ENCODE measurements around the gene LRCH1. TPM values are rescaled to one million over a fixed set of nuclear protein-coding genes. Genes with fewer than 3 reads are reported as not detected.

LRCH1 gene
- total RNA-seq, 1 experiment from 2014 or later: 3.2 TPM

DNA sequence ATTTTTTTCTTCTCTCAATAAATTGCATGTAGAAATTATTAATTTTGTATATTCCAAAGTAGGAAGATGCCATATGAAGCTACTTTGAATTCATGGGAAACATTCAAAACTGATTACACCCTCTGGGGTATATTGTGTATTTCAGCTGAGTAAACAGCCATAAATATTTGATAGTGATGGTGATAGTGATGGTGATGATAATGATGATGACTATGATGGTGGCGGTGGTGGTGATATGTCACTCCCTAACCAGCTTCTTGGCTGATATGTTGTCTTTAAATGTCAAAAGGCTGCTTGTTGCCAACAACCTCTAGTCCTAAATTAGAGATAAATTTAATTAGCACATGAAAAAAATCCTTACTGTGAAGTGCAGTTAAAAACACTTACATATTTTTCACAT, 102.0 kb downstream of the LRCH1 start:
- Histone ChIP-seq H3K36me3 (replicated peaks; ENCODE audit: control insufficient read depth, insufficient read depth, low read length) (no peaks in the 10 kb centered on the region), H3K27me3 (ENCODE audit: control insufficient read depth, insufficient read depth, low read length) (no peaks in the 10 kb centered on the region), H3K4me3 (ENCODE audit: insufficient read depth, low read depth, low read length) (no peak overlapping the region)
- DNase-seq: no peak

DNA sequence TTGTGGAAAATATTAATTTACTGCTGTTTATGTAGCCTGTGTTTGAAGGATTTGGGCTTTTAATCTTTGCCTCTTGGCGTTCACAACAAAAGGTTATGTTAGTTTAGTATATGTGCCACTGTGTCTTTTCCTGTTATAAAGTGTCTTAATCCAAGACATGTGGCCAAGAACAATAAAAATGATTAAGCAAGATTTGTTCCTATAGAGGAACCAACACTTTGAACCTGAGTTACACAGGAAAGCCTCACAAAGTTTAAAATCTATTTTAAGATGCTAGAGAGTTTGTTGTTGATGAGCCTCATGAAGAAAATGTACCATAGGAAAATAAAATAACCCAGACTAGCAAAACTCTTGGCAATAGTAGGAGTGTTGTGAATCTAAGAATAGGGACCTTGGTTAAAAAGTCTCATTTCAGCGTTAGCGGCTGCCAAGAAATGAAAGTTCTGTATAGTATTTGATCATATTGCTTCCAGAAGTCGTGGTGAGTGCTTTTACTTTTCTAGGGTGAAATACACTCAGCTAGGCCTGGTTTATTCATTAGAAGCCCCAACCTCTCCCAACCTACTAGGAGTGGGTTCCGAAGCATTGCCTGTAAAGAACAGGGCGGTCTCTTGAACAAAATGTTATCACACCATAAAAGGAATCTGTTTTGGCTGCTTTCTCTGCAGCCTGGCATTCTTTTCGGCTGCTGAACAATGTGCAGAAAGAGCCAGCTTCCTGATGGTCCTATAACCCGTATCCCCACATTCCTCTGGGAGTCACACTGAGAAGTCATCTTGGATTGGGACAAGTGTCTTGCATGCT, 102.6 kb downstream of the LRCH1 start:
- H3K36me3 ChIP-seq (replicated peaks; ENCODE audit: control insufficient read depth, insufficient read depth, low read length): no peaks in the 10 kb centered on the region
- H3K27me3 ChIP-seq (ENCODE audit: control insufficient read depth, insufficient read depth, low read length): no peaks in the 10 kb centered on the region
- no peak for DNase-seq
- H3K4me3 ChIP-seq (ENCODE audit: insufficient read depth, low read depth, low read length): no peak overlapping the region

DNA sequence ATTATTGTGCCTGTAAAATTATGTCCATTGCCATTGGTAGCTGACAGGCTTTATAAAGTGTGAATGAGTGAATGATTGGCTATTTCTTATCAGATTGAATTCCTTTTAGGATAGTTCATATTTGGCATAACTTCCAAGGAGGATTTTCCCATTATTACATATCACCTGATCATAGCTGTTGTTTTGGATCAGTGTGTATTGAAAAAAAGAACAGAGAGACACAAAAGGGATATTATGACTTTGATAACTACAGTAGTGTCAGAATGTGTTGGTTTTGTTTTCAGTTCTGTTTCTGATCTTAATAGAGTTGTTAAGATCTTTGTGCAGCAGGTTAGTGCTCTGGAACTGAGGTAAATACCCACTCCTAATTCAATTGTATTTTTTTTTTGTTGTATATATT, 103.8 kb downstream of the LRCH1 start:
- Histone ChIP-seq H3K27me3 (ENCODE audit: control insufficient read depth, insufficient read depth, low read length) (no peaks in the 10 kb centered on the region), H3K4me3 (ENCODE audit: insufficient read depth, low read depth, low read length) (no peak overlapping the region), H3K36me3 (replicated peaks; ENCODE audit: control insufficient read depth, insufficient read depth, low read length) (no peaks in the 10 kb centered on the region)
- no peak for DNase-seq

DNA sequence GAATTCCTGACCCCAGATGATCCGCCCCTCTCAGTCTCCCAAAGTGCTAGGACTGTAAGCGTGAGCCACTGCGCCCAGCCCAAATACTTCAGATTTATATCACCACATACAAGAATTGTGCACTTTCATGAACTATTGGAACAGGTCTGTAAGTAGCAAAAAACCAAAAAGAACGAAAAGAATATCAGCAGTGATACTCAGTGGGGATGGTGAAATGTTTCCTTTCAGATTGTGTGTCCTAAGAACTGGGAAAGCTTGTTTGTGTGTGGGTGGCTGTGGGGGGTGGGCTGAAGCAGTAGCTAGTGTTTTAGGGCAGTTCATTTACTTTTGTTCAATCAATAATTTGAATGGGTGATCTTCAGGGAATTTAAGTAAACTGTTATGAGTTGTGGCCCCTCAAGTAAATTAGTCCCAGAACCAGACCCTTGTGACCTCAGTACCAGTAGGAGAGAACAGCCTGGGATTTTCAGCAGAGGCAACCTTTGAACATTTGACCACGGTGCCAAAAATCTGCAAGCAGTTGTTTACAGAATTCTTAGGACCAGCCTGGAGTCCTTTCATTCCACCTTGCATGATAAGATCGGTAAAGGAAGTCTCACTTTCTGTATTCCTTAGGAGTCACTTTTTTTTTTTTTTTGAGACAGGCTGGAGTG, 106.6 kb downstream of the LRCH1 start:
- Histone ChIP-seq H3K36me3 (replicated peaks; ENCODE audit: control insufficient read depth, insufficient read depth, low read length) (no peaks in the 10 kb centered on the region), H3K27me3 (ENCODE audit: control insufficient read depth, insufficient read depth, low read length) (no peaks in the 10 kb centered on the region), H3K4me3 (ENCODE audit: insufficient read depth, low read depth, low read length) (no peak overlapping the region)
- no peak for DNase-seq

DNA sequence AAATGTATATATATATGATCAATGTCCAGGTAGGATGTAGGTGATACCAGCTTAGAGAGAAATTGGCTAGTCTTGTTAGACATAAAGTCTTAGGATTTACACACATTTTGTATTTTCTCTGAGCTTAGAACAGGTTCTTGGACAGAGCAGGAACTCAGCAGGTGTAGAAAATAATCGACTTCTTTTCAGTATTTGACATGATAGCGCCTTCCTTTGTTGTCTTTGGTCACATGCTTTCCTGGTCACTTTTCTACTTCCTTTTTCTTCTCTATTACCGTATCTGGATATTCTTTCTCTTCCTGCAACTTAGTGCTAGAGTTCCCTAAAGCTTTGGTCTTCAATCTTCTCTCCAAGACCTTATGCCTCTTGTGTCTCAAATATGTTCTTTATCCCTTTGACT, 107.4 kb downstream of the LRCH1 start:
- H3K27me3 ChIP-seq (ENCODE audit: control insufficient read depth, insufficient read depth, low read length): no peaks in the 10 kb centered on the region
- H3K36me3 ChIP-seq (replicated peaks; ENCODE audit: control insufficient read depth, insufficient read depth, low read length): no peaks in the 10 kb centered on the region
- no peak for DNase-seq
- no peak overlapping the region for H3K4me3 ChIP-seq (ENCODE audit: insufficient read depth, low read depth, low read length)

DNA sequence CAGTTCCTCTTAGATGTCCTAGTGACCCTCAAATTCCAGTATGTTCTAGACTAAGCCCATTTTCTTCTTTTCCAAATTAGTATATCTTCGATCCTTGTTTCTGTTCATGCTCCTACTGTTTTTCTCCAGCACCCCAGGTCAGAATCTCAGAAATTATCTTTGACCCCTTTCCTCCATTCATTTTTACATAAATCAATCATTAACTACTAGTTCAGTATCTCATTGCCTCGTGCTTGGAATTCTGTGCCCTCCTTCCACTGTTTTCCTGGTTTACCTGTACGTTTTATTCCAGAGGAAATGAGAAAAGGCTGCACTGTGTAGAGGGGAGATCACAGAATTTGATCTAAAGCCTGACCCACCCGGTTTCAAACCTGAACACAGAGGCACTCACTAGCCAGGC, 107.9 kb downstream of the LRCH1 start:
- Histone ChIP-seq H3K4me3 (ENCODE audit: insufficient read depth, low read depth, low read length) (no peak overlapping the region), H3K36me3 (replicated peaks; ENCODE audit: control insufficient read depth, insufficient read depth, low read length) (no peaks in the 10 kb centered on the region), H3K27me3 (ENCODE audit: control insufficient read depth, insufficient read depth, low read length) (no peaks in the 10 kb centered on the region)
- DNase-seq: no peak

DNA sequence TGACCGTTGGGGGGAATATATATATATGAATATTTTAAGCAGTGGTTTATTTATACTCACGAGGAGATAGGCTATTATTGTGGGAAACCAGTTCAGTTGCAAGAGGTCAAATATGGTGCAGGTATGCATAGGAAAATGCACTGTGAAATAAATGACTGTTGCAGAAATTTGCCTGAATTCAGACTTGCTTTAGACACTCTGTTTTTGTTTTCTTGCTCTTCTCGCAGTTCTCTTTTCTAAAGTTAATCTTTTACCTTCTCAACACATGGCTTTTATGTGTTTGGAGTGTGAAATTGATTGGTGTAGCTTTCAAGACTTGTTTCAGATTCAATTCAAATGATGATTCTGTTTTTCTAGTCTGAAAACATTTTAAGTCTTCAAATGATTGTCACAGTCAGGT, 109.7 kb downstream of the LRCH1 start:
- no peaks in the 10 kb centered on the region for H3K27me3 ChIP-seq (ENCODE audit: control insufficient read depth, insufficient read depth, low read length)
- no peak overlapping the region for H3K4me3 ChIP-seq (ENCODE audit: insufficient read depth, low read depth, low read length)
- no peak for DNase-seq

DNA sequence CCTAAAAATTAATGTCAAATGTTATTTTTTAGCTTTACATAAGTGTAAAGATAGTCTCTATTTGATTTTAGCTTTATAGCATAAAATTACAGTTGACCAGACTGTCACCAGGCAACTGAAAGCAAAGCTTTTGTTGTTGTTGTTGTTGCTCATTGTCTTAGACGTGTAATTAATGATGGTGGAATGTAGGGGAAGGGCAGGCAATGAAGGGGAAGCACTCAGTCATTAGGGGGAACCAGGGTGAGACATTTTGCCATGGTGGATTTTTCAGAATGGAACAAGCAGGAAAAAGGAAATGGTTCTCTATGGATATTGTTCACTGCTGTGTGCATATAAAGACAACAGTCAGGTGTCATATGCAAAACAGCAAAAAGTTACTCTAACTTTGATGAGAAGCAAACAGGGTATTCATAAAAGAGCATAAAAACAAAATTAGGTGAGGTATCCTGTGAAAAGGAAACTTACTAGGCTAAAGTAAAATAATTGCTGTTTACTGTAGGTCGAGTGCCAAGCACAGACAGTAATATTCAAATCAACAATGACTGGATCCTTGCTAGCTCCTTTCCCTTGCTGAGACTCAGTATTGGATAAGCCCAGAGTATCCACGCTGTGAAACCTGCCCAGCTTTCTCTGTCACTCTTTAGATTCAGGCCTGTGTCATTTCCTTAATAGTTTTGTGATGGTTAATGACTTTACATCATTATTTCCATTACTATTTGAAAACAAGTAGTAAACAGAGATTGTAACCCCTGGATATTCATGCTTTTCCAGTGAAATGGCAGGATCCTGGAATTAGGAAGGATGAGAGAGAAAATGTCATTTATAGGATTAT, 110.5 kb downstream of the LRCH1 start:
- H3K4me3 ChIP-seq (ENCODE audit: insufficient read depth, low read depth, low read length): no peak overlapping the region

More for the DNA sequence above, 109.7 kb downstream of the LRCH1 start:
- H3K36me3 ChIP-seq (replicated peaks; ENCODE audit: control insufficient read depth, insufficient read depth, low read length): no peaks in the 10 kb centered on the region

DNA sequence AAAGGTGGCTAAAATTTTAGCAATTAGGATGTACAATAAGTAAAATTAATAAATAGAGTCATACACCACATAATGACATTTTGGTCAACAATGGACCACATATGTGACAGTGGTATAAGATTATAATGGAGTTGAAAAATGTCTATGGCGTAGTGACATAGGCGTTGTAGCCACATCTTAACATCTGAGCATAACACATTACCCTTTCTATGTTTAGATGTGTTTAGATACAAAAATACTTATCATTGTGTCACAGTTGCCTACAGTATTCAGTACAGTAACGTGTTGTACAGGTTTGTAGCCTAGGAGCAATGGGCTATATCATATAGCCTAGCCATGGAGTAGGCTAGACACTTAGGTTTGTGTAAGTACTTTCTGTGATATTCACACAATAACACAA, 111.2 kb downstream of the LRCH1 start:
- DNase-seq: no peak
- no peaks in the 10 kb centered on the region for H3K27me3 ChIP-seq (ENCODE audit: control insufficient read depth, insufficient read depth, low read length)
- H3K36me3 ChIP-seq (replicated peaks; ENCODE audit: control insufficient read depth, insufficient read depth, low read length): no peaks in the 10 kb centered on the region
- no peak overlapping the region for H3K4me3 ChIP-seq (ENCODE audit: insufficient read depth, low read depth, low read length)

More for the DNA sequence above, 110.5 kb downstream of the LRCH1 start:
- DNase-seq: no peak
- Histone ChIP-seq H3K27me3 (ENCODE audit: control insufficient read depth, insufficient read depth, low read length) (no peaks in the 10 kb centered on the region), H3K36me3 (replicated peaks; ENCODE audit: control insufficient read depth, insufficient read depth, low read length) (no peaks in the 10 kb centered on the region)

DNA sequence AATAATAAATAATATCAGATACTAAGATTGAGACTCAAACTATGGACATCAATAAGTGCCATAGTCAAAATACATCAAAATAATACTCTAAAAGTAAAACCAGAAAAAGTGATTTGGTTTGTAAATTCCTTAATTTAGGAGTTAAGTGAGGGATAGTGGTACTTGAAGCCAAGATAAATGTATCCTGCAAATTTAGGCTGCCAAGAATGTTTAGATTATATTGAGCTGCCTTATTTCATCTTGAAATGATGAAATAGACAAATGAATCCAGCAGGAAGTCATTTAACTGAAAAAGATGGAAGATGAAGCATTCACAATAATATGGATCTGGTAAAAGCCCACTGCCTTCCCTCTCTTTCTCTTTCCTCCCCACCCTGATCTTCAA, 112.3 kb downstream of the LRCH1 start:
- Histone ChIP-seq H3K4me3 (ENCODE audit: insufficient read depth, low read depth, low read length) (no peak overlapping the region), H3K36me3 (replicated peaks; ENCODE audit: control insufficient read depth, insufficient read depth, low read length) (no peaks in the 10 kb centered on the region), H3K27me3 (ENCODE audit: control insufficient read depth, insufficient read depth, low read length) (no peaks in the 10 kb centered on the region)
- DNase-seq: no peak

DNA sequence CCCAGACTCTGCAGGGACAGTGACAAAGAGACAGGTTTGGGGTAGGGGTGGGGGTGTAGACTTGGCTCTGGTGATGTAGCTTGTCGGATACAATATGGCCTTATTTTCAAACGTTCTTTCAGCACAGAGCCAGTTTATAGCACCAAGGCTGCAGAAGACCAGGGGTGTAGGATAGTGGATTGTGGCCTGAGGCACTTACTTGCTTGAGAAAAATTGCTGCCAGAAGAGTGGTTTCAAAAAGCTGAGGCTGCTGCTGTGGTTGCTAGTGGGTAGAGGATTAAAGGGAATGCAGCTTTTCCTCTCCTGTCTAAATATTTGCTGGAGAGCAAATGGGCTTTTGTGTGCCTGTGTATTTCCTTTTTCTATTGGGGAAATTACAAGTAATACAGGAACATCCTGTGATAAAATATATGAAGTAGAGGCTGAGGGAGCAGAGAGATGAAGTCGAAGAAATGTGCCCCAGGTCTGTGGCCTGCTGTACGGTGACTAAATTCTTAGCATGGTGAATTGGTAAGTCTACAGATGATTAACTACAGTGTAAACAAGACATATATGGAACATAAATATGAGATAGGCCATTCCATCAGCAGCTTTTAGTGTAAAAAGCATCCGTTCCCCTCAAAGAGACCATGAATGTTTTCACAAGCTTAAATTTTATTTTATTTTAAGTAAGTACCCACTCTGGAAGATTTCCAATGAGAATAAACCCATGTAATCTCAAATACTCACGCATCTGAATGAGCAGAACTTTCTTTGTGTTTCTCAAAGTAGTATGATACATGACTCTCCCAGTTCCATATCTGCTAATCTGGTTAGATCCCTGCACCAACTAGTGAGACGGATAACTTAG, 112.9 kb downstream of the LRCH1 start:
- Histone ChIP-seq H3K4me3 (ENCODE audit: insufficient read depth, low read depth, low read length) (no peak overlapping the region), H3K27me3 (ENCODE audit: control insufficient read depth, insufficient read depth, low read length) (no peaks in the 10 kb centered on the region), H3K36me3 (replicated peaks; ENCODE audit: control insufficient read depth, insufficient read depth, low read length) (no peaks in the 10 kb centered on the region)
- DNase-seq: no peak

DNA sequence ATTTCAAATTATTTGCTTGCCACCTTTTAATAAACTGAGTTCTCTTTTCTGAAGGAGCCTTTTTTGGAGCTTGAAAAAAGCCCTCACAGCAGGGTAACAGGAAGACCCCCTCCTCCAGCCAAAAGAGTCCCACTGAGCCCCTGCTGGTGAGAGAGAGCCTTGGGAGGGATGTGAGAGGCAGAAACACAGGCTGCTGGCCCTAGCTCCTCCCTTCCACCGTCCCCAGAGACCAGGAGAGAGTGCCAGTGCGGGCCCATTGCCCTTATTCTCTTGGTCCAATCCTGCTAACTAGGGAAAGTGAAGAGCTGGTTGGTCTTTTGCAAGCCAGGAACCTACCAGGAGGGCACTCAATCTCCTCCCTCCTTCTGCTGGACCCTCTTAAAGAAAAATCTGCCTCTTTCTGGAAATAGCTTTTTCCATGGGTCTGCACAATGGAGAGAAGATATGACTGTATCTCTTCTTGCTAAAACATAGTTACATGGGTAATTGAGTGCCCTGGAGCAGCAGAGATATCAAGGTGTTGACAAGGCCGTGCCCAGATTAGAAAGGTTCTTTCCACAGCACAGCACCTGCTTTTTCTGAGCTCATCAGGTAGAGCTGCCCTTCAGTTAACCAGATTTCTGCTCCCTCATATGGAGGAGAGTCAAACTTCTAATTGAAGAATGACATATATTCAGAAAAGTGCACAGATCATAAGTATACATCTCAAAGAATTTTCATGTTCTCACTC, 113.9 kb downstream of the LRCH1 start:
- H3K27me3 ChIP-seq (ENCODE audit: control insufficient read depth, insufficient read depth, low read length): no peaks in the 10 kb centered on the region
- H3K4me3 ChIP-seq (ENCODE audit: insufficient read depth, low read depth, low read length): no peak overlapping the region
- no peaks in the 10 kb centered on the region for H3K36me3 ChIP-seq (replicated peaks; ENCODE audit: control insufficient read depth, insufficient read depth, low read length)
- peak; percentile 73 for DNase-seq

DNA sequence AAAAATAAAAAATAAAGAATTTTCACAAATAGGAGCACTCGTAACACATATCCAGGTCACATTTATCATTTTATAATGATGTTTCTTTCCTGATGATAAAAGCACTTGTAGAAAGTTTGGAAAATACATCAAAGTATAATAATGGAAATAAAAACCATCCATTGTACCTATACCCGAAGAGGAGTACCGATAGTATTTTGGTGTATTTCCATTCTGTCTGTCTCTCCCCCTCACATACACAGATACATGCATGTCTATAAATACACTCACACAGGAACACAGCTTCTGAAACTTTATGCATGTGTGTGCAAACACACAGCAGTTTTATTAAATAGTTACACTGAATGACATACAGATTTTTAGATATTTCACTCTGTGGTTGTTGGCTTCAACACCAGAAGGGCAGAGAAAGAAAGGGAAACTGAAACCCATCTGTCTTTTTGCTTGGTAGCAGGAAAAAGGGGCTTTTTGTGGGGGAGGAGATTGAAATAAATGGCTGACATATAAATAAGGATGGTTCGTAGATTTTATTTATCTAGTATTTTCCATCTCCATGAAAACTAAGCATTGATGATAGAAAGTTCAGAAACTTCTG, 114.8 kb downstream of the LRCH1 start:
- no peaks in the 10 kb centered on the region for H3K27me3 ChIP-seq (ENCODE audit: control insufficient read depth, insufficient read depth, low read length)
- no peak for DNase-seq
- H3K4me3 ChIP-seq (ENCODE audit: insufficient read depth, low read depth, low read length): no peak overlapping the region
- H3K36me3 ChIP-seq (replicated peaks; ENCODE audit: control insufficient read depth, insufficient read depth, low read length): no peaks in the 10 kb centered on the region

All from H7 (cell line).